ENCODE measurements around the gene CORIN. TPM values are rescaled to one million over a fixed set of nuclear protein-coding genes. Genes with fewer than 3 reads are reported as not detected.

The CORIN gene
- polyA plus RNA-seq, 1 donor (not counting 4 experiments of a cell fraction or from before 2014, with no cell fraction given): 0.14 TPM

DNA sequence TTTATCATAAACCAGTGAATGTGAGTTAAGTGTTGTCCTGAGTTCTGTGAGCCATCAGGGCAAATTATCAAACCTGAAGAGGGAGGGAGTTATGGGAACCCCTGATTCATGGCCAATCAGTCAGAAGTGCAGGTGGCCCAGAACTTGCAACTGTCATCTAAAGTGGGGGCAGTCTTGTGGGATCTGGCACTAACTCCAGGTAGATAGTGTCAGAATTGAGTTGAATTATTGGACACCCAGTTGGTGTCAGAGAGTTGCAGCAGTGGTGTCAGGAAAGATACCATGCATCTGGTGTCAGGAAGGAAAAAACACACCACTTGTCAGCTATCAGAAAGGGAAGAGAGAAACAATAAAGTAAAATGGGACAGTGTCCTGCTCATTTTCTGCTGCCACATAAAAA, 8.4 kb downstream of the CORIN start:
- dilution Hi-C loops (cut with MboI; ENCODE audit: extremely low pct_ligation_motif_present, low sequenced_read_pairs): no loop called here
- Histone ChIP-seq H3K4me1 (ENCODE audit: control insufficient read depth, extremely low read depth, insufficient read depth, low read length) (no peaks in the 10 kb centered on the region), H3K27ac (ENCODE audit: control insufficient read depth, insufficient read depth, low read length) (no peak overlapping the region), H3K36me3 (ENCODE audit: control insufficient read depth in 2 of 2, extremely low read depth in 1 of 2, insufficient read depth in 2 of 2, low read length in 2 of 2) (no peaks in the 10 kb centered on the region), H3K9ac (ENCODE audit: control insufficient read depth, extremely low read depth, insufficient read depth, low read length) (no peak overlapping the region), H3K9me3 (ENCODE audit: control insufficient read depth, low read depth, low read length) (no peaks in the 10 kb centered on the region), H2AFZ (ENCODE audit: control insufficient read depth, low read length) (no peak overlapping the region), H3K27me3 (ENCODE audit: control insufficient read depth, extremely low read depth, insufficient read depth, low read length) (no peaks in the 10 kb centered on the region), H4K20me1 (ENCODE audit: control insufficient read depth, extremely low read depth, insufficient read depth, low read length) (no peaks in the 10 kb centered on the region), H3K4me2 (ENCODE audit: control insufficient read depth, extremely low read depth, insufficient read depth, low read depth, low read length) (no peak overlapping the region), H3K79me2 (ENCODE audit: control insufficient read depth, insufficient read depth, low read length) (no peaks in the 10 kb centered on the region), H3K9me1 (ENCODE audit: control insufficient read depth, extremely low read depth, insufficient read depth, low read length) (no peaks in the 10 kb centered on the region), H3K4me3 (ENCODE audit: control insufficient read depth in 2 of 3, extremely low read depth in 1 of 3, insufficient read depth in 2 of 3, low read depth in 1 of 3, low read length in 3 of 3) (no peak overlapping the region)
- FAIRE-seq (no peak), DNase-seq (ENCODE audit: low read depth, low spot score) (no peak)
- TF ChIP-seq, protein P1, sequence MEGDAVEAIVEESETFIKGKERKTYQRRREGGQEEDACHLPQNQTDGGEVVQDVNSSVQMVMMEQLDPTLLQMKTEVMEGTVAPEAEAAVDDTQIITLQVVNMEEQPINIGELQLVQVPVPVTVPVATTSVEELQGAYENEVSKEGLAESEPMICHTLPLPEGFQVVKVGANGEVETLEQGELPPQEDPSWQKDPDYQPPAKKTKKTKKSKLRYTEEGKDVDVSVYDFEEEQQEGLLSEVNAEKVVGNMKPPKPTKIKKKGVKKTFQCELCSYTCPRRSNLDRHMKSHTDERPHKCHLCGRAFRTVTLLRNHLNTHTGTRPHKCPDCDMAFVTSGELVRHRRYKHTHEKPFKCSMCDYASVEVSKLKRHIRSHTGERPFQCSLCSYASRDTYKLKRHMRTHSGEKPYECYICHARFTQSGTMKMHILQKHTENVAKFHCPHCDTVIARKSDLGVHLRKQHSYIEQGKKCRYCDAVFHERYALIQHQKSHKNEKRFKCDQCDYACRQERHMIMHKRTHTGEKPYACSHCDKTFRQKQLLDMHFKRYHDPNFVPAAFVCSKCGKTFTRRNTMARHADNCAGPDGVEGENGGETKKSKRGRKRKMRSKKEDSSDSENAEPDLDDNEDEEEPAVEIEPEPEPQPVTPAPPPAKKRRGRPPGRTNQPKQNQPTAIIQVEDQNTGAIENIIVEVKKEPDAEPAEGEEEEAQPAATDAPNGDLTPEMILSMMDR (optimal IDR thresholded peaks at IDR 0.05 in 1 of 3, IDR thresholded peaks at IDR 0.05 in 1 of 3, conservative IDR thresholded peaks at IDR 0.05 in 1 of 3; ENCODE audit: extremely low read depth in 1 of 3, insufficient read depth in 2 of 3, low read length in 3 of 3): no peak
- TF ChIP-seq EZH2 (IDR thresholded peaks at IDR 0.05; ENCODE audit: low read length): no peak

DNA sequence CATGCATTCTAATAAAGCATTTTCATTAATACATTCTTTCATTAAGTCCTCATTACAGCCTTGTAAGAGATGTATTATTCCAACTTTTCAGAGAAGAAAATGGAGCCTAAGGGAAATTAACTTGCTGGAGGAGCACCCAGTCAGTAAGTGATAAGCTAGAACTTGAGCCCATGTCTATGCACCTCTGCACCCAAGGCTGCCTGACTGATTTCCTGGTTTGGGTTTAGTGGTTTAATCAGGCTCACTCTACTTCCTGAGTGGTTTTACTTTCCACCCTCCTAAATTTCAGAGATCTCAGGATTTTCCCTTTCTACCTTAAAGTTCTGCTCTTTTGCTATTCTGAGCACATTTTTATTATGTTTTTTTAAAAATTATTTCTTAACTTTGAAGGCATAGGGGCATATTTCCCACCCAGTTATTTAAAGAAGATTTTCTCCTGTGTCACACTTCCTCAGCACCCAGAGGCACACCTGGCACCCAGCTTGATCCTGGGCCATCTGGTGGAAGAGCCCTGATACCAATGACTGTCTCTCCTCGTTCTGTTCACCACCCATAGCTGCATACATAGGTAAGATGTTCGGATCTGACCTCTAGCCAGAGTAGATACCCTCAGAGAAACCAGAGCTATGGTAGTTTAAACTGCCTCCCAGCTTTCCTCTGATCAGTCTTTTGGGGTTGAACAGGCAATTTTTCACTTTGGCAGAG, 10.4 kb downstream of the CORIN start:
- H3K79me2 ChIP-seq (ENCODE audit: control insufficient read depth, insufficient read depth, low read length): no peaks in the 10 kb centered on the region
- H2AFZ ChIP-seq (ENCODE audit: control insufficient read depth, low read length): no peak overlapping the region
- H3K9ac ChIP-seq (ENCODE audit: control insufficient read depth, extremely low read depth, insufficient read depth, low read length): no peak overlapping the region
- H3K36me3 ChIP-seq (ENCODE audit: control insufficient read depth in 2 of 2, extremely low read depth in 1 of 2, insufficient read depth in 2 of 2, low read length in 2 of 2): no peaks in the 10 kb centered on the region
- H3K4me1 ChIP-seq (ENCODE audit: control insufficient read depth, extremely low read depth, insufficient read depth, low read length): no peaks in the 10 kb centered on the region
- no peaks in the 10 kb centered on the region for H3K9me3 ChIP-seq (ENCODE audit: control insufficient read depth, low read depth, low read length)
- no peak overlapping the region for H3K4me2 ChIP-seq (ENCODE audit: control insufficient read depth, extremely low read depth, insufficient read depth, low read depth, low read length)
- no peak overlapping the region for H3K4me3 ChIP-seq (ENCODE audit: control insufficient read depth in 2 of 3, extremely low read depth in 1 of 3, insufficient read depth in 2 of 3, low read depth in 1 of 3, low read length in 3 of 3)
- H3K27me3 ChIP-seq (ENCODE audit: control insufficient read depth, extremely low read depth, insufficient read depth, low read length): no peaks in the 10 kb centered on the region
- FAIRE-seq: no peak
- no peaks in the 10 kb centered on the region for H4K20me1 ChIP-seq (ENCODE audit: control insufficient read depth, extremely low read depth, insufficient read depth, low read length)
- H3K27ac ChIP-seq (ENCODE audit: control insufficient read depth, insufficient read depth, low read length): no peak overlapping the region
- DNase-seq (ENCODE audit: low read depth, low spot score): no peak
- TF ChIP-seq, protein P1 (optimal IDR thresholded peaks at IDR 0.05 in 1 of 3, IDR thresholded peaks at IDR 0.05 in 1 of 3, conservative IDR thresholded peaks at IDR 0.05 in 1 of 3; ENCODE audit: extremely low read depth in 1 of 3, insufficient read depth in 2 of 3, low read length in 3 of 3): no peak
- no peak for TF ChIP-seq EZH2 (IDR thresholded peaks at IDR 0.05; ENCODE audit: low read length)
- dilution Hi-C loops (cut with MboI; ENCODE audit: extremely low pct_ligation_motif_present, low sequenced_read_pairs): no loop called here
- H3K9me1 ChIP-seq (ENCODE audit: control insufficient read depth, extremely low read depth, insufficient read depth, low read length): no peaks in the 10 kb centered on the region

All from keratinocyte (primary cell).